ENCODE data around the gene RBX1.
"Not testable (repeated sequence)": the region's sequence is repeated elsewhere in the genome, so short reads cannot be mapped to it uniquely, and the experiment has no call there.

RBX1 gene

DNA sequence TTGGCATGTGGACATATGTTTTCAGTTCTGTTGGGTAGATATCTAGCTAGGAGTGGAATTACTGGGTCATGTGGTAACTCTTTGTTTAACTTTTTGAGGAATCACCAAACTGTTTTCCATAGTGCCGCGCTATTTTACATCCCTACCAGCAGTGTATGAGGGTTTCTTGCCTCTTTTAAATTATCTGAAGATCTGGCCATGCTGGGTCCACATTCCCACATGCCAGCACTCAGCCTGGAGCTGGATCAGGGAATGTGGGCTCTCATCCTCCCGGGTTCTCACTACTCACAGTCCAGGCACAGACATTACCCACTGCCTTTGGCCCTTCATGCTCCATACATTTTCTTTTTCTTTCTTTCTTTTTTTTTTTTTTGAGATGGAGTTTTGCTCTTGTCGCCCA lies 44.6 kb downstream of the RBX1 start:
- H3K36me3 ChIP-seq (ENCODE audit: control insufficient read depth in 5 of 5, insufficient read depth in 5 of 5, low read length in 5 of 5) = no peaks in the 10 kb centered on the region
- H3K27ac ChIP-seq (ENCODE audit: low read depth, low read length) = no peak overlapping the region
- no peak overlapping the region for H3K4me3 ChIP-seq (ENCODE audit: low read depth in 1 of 5, low read length in 5 of 5)

DNA sequence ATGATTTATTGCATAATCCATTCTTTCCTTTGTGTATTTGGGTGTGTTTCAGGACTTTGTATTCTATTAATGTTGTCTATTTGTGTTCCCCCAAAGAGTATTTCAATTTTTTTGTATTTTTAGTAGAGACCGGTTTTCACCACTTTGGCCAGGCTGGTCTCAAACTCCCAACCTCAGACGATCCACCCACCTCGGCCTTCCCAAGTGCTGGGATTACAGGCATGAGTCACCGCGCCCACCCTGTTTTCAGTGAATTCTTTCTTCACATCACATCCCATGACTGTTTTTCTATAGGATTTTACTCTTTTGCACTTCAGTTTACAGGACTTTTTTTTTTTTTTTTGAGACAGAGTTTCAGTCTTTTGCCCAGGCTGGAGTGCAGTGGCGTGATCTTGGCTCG lies 46.3 kb downstream of the RBX1 start:
- no peak overlapping the region for H3K27ac ChIP-seq (ENCODE audit: low read depth, low read length)
- no peak overlapping the region for H3K4me3 ChIP-seq (ENCODE audit: low read depth in 1 of 5, low read length in 5 of 5)
- no peaks in the 10 kb centered on the region for H3K36me3 ChIP-seq (ENCODE audit: control insufficient read depth in 5 of 5, insufficient read depth in 5 of 5, low read length in 5 of 5)
- H3K4me1 ChIP-seq (ENCODE audit: control insufficient read depth in 5 of 5, insufficient read depth in 5 of 5, low read length in 5 of 5) = no peaks in the 10 kb centered on the region
- H3K9ac ChIP-seq (ENCODE audit: low read length in 5 of 5) = no peak overlapping the region
- H3K9me3 ChIP-seq (ENCODE audit: control insufficient read depth in 5 of 5, low read length in 5 of 5) = no peaks in the 10 kb centered on the region
- peaks cover 0 to 9% (median 0%) of the 10 kb centered on the region in 5 donors for H3K27me3 ChIP-seq (ENCODE audit: control insufficient read depth in 5 of 5, insufficient read depth in 4 of 5, low read length in 5 of 5)

More for the DNA sequence above, 44.6 kb downstream of the RBX1 start:
- no peaks in the 10 kb centered on the region for H3K4me1 ChIP-seq (ENCODE audit: control insufficient read depth in 5 of 5, insufficient read depth in 5 of 5, low read length in 5 of 5)
- no peaks in the 10 kb centered on the region for H3K9me3 ChIP-seq (ENCODE audit: control insufficient read depth in 5 of 5, low read length in 5 of 5)
- peaks cover 0 to 14% (median 6%) of the 10 kb centered on the region in 5 donors for H3K27me3 ChIP-seq (ENCODE audit: control insufficient read depth in 5 of 5, insufficient read depth in 4 of 5, low read length in 5 of 5)
- no peak overlapping the region for H3K9ac ChIP-seq (ENCODE audit: low read length in 5 of 5)

DNA sequence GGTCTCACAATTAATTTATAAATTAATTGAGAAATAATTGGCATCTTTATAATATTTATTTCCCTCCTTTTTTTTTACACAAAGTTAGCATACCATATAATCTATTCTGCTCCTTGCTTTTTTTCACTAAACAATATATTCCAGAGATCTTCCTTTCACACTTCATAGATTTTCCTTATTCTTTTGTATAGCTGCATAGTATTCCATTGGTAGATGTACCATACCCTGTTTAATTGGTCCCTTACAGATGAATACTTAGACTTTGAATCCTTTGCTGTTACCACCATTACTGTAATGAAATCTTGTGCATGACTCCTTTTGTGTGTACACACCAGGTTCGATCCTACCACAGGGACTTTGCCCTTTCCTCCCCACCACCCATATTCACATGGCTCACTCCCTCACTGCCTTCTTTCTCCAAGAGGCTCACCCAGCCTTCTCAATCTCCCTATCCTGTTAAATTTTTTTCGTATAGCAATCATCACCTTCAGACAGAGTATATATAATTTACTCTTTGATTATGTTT lies 48.9 kb downstream of the RBX1 start:
- no peak overlapping the region for H3K27ac ChIP-seq (ENCODE audit: low read depth, low read length)
- H3K4me3 ChIP-seq (ENCODE audit: low read depth in 1 of 5, low read length in 5 of 5) = no peak overlapping the region
- no peaks in the 10 kb centered on the region for H3K36me3 ChIP-seq (ENCODE audit: control insufficient read depth in 5 of 5, insufficient read depth in 5 of 5, low read length in 5 of 5)
- no peaks in the 10 kb centered on the region for H3K4me1 ChIP-seq (ENCODE audit: control insufficient read depth in 5 of 5, insufficient read depth in 5 of 5, low read length in 5 of 5)
- no peak overlapping the region for H3K9ac ChIP-seq (ENCODE audit: low read length in 5 of 5)
- H3K9me3 ChIP-seq (ENCODE audit: control insufficient read depth in 5 of 5, low read length in 5 of 5) = no peaks in the 10 kb centered on the region
- H3K27me3 ChIP-seq (ENCODE audit: control insufficient read depth in 5 of 5, insufficient read depth in 4 of 5, low read length in 5 of 5) = no peaks in the 10 kb centered on the region

DNA sequence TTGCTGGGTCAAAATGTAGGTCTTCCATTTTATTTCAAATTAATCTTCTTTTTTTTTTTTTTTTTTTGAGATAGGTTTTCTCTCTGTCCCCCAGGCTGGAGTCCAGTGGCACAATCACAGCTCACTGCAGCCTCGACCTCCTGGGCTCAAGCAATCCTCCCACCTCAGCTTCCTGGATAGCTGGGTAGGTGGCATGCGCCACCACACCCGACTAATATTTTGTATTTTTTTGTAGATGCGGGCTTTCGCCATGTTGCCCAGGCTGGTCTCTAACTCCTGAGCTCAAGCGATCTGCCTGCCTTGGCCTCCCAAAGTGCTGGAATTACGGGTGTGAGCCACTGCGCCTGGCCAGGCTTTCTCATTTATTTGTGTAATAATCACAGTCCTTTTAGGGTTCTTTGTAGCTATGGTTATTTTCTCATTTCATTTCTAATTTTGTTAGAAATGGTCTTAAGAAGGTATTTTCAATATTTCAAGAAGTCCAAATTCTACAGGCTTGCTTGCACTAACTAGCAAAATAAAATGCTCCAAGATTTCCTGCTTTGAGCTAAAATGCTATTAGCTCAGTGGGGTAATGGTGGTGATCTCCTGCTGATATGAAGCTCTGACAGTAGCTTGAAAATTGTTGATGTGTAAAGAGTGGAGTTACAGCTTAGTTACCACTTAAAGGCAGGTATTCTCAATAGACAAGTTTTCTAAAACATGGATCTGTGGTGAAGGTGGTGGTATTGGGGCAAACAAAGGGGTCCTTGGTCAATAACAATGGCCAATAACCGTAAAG lies 50.0 kb downstream of the RBX1 start:
- Histone ChIP-seq H3K36me3 (ENCODE audit: control insufficient read depth in 5 of 5, insufficient read depth in 5 of 5, low read length in 5 of 5) (no peaks in the 10 kb centered on the region), H3K4me3 (ENCODE audit: low read depth in 1 of 5, low read length in 5 of 5) (no peak overlapping the region), H3K27ac (ENCODE audit: low read depth, low read length) (no peak overlapping the region), H3K27me3 (ENCODE audit: control insufficient read depth in 5 of 5, insufficient read depth in 4 of 5, low read length in 5 of 5) (no peaks in the 10 kb centered on the region), H3K9ac (ENCODE audit: low read length in 5 of 5) (no peak overlapping the region), H3K9me3 (ENCODE audit: control insufficient read depth in 5 of 5, low read length in 5 of 5) (no peaks in the 10 kb centered on the region), H3K4me1 (ENCODE audit: control insufficient read depth in 5 of 5, insufficient read depth in 5 of 5, low read length in 5 of 5) (no peaks in the 10 kb centered on the region)

DNA sequence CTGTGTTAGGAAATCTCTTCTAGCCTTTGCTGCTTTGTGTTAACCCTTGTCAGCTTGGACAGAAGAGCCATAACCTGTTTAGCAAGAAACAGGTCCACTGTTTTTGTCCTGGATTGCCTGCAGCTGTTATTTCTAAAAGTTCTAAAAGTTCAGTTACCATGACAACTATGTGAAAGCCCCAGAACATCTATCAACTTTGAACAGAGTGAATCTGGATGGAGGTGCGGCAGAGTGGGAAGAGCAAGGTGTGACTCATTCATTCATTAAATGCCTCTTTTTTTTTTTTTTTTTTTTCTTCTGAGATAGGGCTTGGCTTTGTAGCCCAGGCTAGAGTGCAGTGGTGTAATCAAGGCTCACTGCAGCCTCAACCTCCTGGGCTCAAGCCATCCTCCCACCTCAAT lies 50.5 kb downstream of the RBX1 start:
- Histone ChIP-seq H3K4me1 (ENCODE audit: control insufficient read depth in 5 of 5, insufficient read depth in 5 of 5, low read length in 5 of 5) (no peaks in the 10 kb centered on the region), H3K27ac (ENCODE audit: low read depth, low read length) (no peak overlapping the region), H3K27me3 (ENCODE audit: control insufficient read depth in 5 of 5, insufficient read depth in 4 of 5, low read length in 5 of 5) (no peaks in the 10 kb centered on the region)

DNA sequence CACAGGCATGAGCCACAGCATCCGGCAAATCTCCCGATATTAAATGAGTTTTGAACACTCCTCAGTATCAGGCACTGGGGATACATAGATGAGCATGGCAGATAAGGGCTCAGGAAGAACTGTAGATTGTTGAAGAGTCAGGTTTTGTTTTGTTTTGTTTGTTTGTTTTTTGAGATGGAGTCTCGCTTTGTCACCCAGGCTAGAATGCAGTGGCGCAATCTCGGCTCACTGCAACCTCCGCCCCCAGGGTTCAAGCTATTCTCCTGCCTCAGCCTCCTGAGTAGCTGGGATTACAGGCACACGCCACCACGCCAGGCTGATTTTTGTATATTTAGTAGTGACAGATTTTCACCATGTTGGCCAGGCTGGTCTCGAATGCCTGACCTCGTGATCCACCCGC lies 51.2 kb downstream of the RBX1 start:
- not testable (repeated sequence) for H3K36me3 ChIP-seq (ENCODE audit: control insufficient read depth in 5 of 5, insufficient read depth in 5 of 5, low read length in 5 of 5); H3K9me3 ChIP-seq (ENCODE audit: control insufficient read depth in 5 of 5, low read length in 5 of 5); H3K27ac ChIP-seq (ENCODE audit: low read depth, low read length); H3K4me3 ChIP-seq (ENCODE audit: low read depth in 1 of 5, low read length in 5 of 5); H3K27me3 ChIP-seq (ENCODE audit: control insufficient read depth in 5 of 5, insufficient read depth in 4 of 5, low read length in 5 of 5); H3K4me1 ChIP-seq (ENCODE audit: control insufficient read depth in 5 of 5, insufficient read depth in 5 of 5, low read length in 5 of 5); H3K9ac ChIP-seq (ENCODE audit: low read length in 5 of 5)

More for the DNA sequence above, 50.5 kb downstream of the RBX1 start:
- H3K36me3 ChIP-seq (ENCODE audit: control insufficient read depth in 5 of 5, insufficient read depth in 5 of 5, low read length in 5 of 5) = no peaks in the 10 kb centered on the region
- no peak overlapping the region for H3K9ac ChIP-seq (ENCODE audit: low read length in 5 of 5)
- no peaks in the 10 kb centered on the region for H3K9me3 ChIP-seq (ENCODE audit: control insufficient read depth in 5 of 5, low read length in 5 of 5)
- no peak overlapping the region for H3K4me3 ChIP-seq (ENCODE audit: low read depth in 1 of 5, low read length in 5 of 5)

DNA sequence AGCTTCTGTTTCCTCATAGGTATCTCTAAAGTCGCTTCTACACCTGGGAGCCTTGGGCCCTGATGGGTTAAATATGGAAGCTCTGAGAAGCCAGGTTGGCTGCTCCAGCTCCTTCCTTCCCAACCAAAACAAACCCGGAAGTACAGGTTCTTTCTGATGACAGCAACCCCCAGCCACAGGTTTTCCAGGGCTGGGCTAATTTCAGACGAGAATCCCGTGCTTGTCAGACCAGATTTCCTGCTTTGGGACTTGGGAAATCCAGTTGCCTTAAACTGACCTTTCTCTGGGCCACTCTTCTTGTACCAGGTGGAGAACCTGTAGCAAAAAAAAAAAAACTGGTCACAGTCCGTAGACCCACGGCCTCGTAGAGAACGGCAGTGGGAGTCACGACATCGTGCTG lies 51.9 kb downstream of the RBX1 start:
- Histone ChIP-seq H3K27me3 (ENCODE audit: control insufficient read depth in 5 of 5, insufficient read depth in 4 of 5, low read length in 5 of 5) (no peaks in the 10 kb centered on the region), H3K9ac (ENCODE audit: low read length in 5 of 5) (no peak overlapping the region), H3K4me3 (ENCODE audit: low read depth in 1 of 5, low read length in 5 of 5) (no peak overlapping the region), H3K9me3 (ENCODE audit: control insufficient read depth in 5 of 5, low read length in 5 of 5) (no peaks in the 10 kb centered on the region), H3K4me1 (ENCODE audit: control insufficient read depth in 5 of 5, insufficient read depth in 5 of 5, low read length in 5 of 5) (no peaks in the 10 kb centered on the region), H3K27ac (ENCODE audit: low read depth, low read length) (no peak overlapping the region), H3K36me3 (ENCODE audit: control insufficient read depth in 5 of 5, insufficient read depth in 5 of 5, low read length in 5 of 5) (no peaks in the 10 kb centered on the region)

DNA sequence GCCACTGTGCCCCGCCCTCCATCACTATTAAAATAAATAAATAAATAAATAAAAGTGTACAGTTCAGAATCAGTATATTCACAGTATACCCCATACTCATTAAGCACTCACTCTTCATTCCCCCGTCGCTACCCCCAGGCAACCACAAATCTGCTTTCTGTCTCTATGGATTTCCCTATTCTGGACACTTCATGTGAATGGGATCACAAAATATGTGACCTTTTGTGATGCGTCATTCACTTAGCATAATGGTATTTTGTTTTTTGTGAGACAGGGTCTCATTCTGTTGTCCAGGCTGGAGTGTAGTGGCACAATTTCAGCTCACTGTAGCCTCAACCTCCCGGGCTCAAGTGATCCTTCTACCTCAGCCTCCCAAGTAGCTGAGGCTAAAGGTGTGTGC lies 52.8 kb downstream of the RBX1 start:
- Histone ChIP-seq H3K4me1 (ENCODE audit: control insufficient read depth in 5 of 5, insufficient read depth in 5 of 5, low read length in 5 of 5) (no peaks in the 10 kb centered on the region), H3K9ac (ENCODE audit: low read length in 5 of 5) (no peak overlapping the region), H3K27ac (ENCODE audit: low read depth, low read length) (no peak overlapping the region), H3K9me3 (ENCODE audit: control insufficient read depth in 5 of 5, low read length in 5 of 5) (no peaks in the 10 kb centered on the region), H3K27me3 (ENCODE audit: control insufficient read depth in 5 of 5, insufficient read depth in 4 of 5, low read length in 5 of 5) (no peaks in the 10 kb centered on the region), H3K36me3 (ENCODE audit: control insufficient read depth in 5 of 5, insufficient read depth in 5 of 5, low read length in 5 of 5) (no peaks in the 10 kb centered on the region), H3K4me3 (ENCODE audit: low read depth in 1 of 5, low read length in 5 of 5) (no peak overlapping the region)

DNA sequence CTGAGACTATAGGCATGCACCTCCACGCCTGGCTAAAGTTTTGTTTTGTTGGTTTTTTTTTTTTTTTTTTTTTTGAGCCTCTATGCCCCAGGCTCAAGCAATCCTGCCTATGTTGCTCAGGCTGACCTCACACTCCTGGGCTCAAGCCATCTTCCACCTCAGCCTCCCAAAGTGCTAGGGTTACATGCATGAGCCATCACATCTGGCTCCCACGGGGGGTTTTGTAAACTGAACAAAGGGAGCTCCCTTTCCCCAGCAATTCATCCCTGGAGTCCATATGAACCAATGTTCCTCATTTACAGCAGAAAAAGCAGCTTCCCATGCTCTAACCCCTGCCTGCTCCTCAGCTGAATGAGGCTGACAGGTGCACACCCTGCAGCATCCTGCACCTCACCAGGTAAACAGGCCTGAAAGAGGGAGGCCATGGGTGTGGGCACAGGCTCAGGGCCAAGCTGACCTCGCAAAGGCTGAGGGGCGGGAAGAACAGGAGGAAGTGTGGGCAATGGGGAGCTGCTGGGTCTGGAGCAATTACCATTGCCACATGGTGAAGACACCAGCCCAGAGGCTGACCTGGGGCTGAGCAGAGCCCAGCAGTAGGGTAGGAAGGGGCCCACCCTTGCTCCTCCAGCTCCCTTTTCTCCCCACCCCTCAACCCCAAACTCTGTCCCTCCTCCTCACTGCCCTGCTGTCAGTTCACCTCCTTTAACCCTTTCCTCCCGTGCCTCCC lies 58.2 kb downstream of the RBX1 start:
- no peak overlapping the region for H3K27ac ChIP-seq (ENCODE audit: low read depth, low read length)
- H3K27me3 ChIP-seq (ENCODE audit: control insufficient read depth in 5 of 5, insufficient read depth in 4 of 5, low read length in 5 of 5) = no peaks in the 10 kb centered on the region
- no peaks in the 10 kb centered on the region for H3K36me3 ChIP-seq (ENCODE audit: control insufficient read depth in 5 of 5, insufficient read depth in 5 of 5, low read length in 5 of 5)
- H3K4me1 ChIP-seq (ENCODE audit: control insufficient read depth in 5 of 5, insufficient read depth in 5 of 5, low read length in 5 of 5) = no peaks in the 10 kb centered on the region
- H3K4me3 ChIP-seq (ENCODE audit: low read depth in 1 of 5, low read length in 5 of 5) = no peak overlapping the region
- H3K9me3 ChIP-seq (ENCODE audit: control insufficient read depth in 5 of 5, low read length in 5 of 5) = no peaks in the 10 kb centered on the region
- H3K9ac ChIP-seq (ENCODE audit: low read length in 5 of 5) = no peak overlapping the region

DNA sequence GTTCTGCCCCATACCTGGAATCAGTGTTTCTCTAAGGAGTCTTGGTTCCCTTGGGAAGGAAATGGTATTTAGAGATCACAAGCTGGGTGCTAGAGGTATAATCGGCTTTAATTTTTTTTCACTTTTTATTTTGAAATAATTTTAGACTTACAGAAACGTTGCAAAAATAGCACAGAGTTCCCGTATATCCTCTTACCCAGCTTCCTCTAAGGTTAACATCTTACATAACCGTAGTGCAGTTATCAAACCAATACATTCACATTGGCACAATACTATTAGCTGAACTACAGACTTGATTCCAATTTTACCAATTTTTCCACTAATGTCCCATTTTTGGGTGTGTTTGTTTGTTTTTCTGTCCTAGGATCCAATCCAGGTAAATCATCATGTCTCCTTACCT lies 63.8 kb downstream of the RBX1 start:
- no peak overlapping the region for H3K27ac ChIP-seq (ENCODE audit: low read depth, low read length)
- H3K9me3 ChIP-seq (ENCODE audit: control insufficient read depth in 5 of 5, low read length in 5 of 5) = no peaks in the 10 kb centered on the region
- H3K9ac ChIP-seq (ENCODE audit: low read length in 5 of 5) = no peak overlapping the region
- H3K4me3 ChIP-seq (ENCODE audit: low read depth in 1 of 5, low read length in 5 of 5) = no peak overlapping the region
- H3K36me3 ChIP-seq (ENCODE audit: control insufficient read depth in 5 of 5, insufficient read depth in 5 of 5, low read length in 5 of 5) = no peaks in the 10 kb centered on the region
- no peaks in the 10 kb centered on the region for H3K4me1 ChIP-seq (ENCODE audit: control insufficient read depth in 5 of 5, insufficient read depth in 5 of 5, low read length in 5 of 5)
- H3K27me3 ChIP-seq (ENCODE audit: control insufficient read depth in 5 of 5, insufficient read depth in 4 of 5, low read length in 5 of 5) = no peaks in the 10 kb centered on the region
